Cardiac muscle cell (in vitro differentiated cells and primary cell): ENCODE results near the gene FEM1A. TPM values are rescaled to one million over a fixed set of nuclear protein-coding genes. Genes with fewer than 3 reads are reported as not detected.

Experiments used
- DNase-seq, 2 donors: peaks; one replicate each; pipeline versions ENCODE4 v3.0.0 to v3.0.0-alpha.2; 2010 to 2017; ENCODE audit warnings: low read depth in 1 of 2, low spot score in 1 of 2
- H3K27ac ChIP-seq: fragments of 200-600 bp; sonication (generic); 2 replicates; pipeline ENCODE4 v1.5.1; 2016
- H3K27me3 ChIP-seq: fragments of 200-600 bp; sonication (generic); 2 replicates; pipeline ENCODE4 v1.6.0; 2016; ENCODE audit warnings: control low read depth
- H3K36me3 ChIP-seq: fragments of 200-600 bp; sonication (generic); 2 replicates; pipeline ENCODE4 v1.5.1; 2016; ENCODE audit warnings: control low read depth
- H3K4me1 ChIP-seq: fragments of 200-600 bp; sonication (generic); 2 replicates; pipeline ENCODE4 v1.8.1; 2017; ENCODE audit warnings: low read depth, mild to moderate bottlenecking, mixed run types
- H3K4me3 ChIP-seq: fragments of 200-600 bp; sonication (generic); 2 replicates; pipeline ENCODE4 v1.5.1; 2016; ENCODE audit warnings: mild to moderate bottlenecking
- H3K9me3 ChIP-seq: fragments of 200-600 bp; sonication (generic); 2 replicates; pipeline ENCODE4 v1.5.1; 2017; ENCODE audit warnings: low read depth, mild to moderate bottlenecking, control low read depth
- CTCF ChIP-seq: IDR thresholded peaks from 2 replicates; pipeline ENCODE4 v1.5.1; 2012; ENCODE audit warnings: low read depth, mild to moderate bottlenecking, low read length
- polyA plus RNA-seq: library from polyadenylated mRNA; unstranded; fragments of >200 nt; fragmentation: Nextera tagmentation; extraction: Ambion mirVana; gene quantifications from 2 replicates; pipeline ENCODE4 v1.2.1, GENCODE V29; 2016
- total RNA-seq: library from RNA; depleted of rRNA; stranded (reverse); fragments of >200 nt; gene quantifications from 2 replicates; pipeline ENCODE4 v1.2.3, GENCODE V29; 2016

Gene FEM1A
- total and polyA plus RNA-seq, 2 experiments from 2014 or later, result 2.8 to 27.9 TPM

- Histone ChIP-seq H3K4me3 (no peak overlapping the region), H3K27ac (no peak overlapping the region)
- no peak for DNase-seq
Measured at GRCh38 chr19:4794971-4795370, 3.4 kb downstream of the FEM1A start.

GRCh38 chr19:4795400-4795799 lies 3.9 kb downstream of the FEM1A start:
- TF ChIP-seq CTCF, result no peak
- Histone ChIP-seq H3K9me3 (no peaks in the 10 kb centered on the region), H3K4me1 (no peaks in the 10 kb centered on the region), H3K27me3 (no peaks in the 10 kb centered on the region), H3K4me3 (no peak overlapping the region), H3K36me3 (peaks cover 7% of the 10 kb centered on the region), H3K27ac (no peak overlapping the region)
- DNase-seq, result no peak

More at GRCh38 chr19:4794971-4795370, 3.4 kb downstream of the FEM1A start:
- H3K36me3 ChIP-seq, result peaks cover 7% of the 10 kb centered on the region
- H3K9me3 ChIP-seq, result no peaks in the 10 kb centered on the region
- no peaks in the 10 kb centered on the region for H3K27me3 ChIP-seq
- TF ChIP-seq CTCF, result no peak
- no peaks in the 10 kb centered on the region for H3K4me1 ChIP-seq

- Histone ChIP-seq H3K27me3 (no peaks in the 10 kb centered on the region), H3K27ac (no peak overlapping the region), H3K36me3 (no peaks in the 10 kb centered on the region), H3K4me1 (peaks cover 5% of the 10 kb centered on the region), H3K9me3 (no peaks in the 10 kb centered on the region), H3K4me3 (no peak overlapping the region)
- no peak for TF ChIP-seq CTCF
- DNase-seq, result no peak
Measured at GRCh38 chr19:4800591-4801081, 9.1 kb downstream of the FEM1A start.

GRCh38 chr19:4801085-4801619 lies 9.6 kb downstream of the FEM1A start:
- Histone ChIP-seq H3K36me3 (no peaks in the 10 kb centered on the region), H3K27ac (no peak overlapping the region), H3K4me3 (no peak overlapping the region), H3K4me1 (peaks cover 5% of the 10 kb centered on the region), H3K9me3 (no peaks in the 10 kb centered on the region), H3K27me3 (no peaks in the 10 kb centered on the region)
- TF ChIP-seq CTCF, result no peak
- DNase-seq, result no peak

- no peak for TF ChIP-seq CTCF
- DNase-seq, result peak in 1 of 2 donors; percentile 14
- Histone ChIP-seq H3K27me3 (no peaks in the 10 kb centered on the region), H3K36me3 (no peaks in the 10 kb centered on the region), H3K4me3 (no peak overlapping the region), H3K4me1 (peaks cover 5% of the 10 kb centered on the region), H3K27ac (no peak overlapping the region), H3K9me3 (no peaks in the 10 kb centered on the region)
Measured at GRCh38 chr19:4802711-4803110, 11.2 kb downstream of the FEM1A start.
